ENCODE results near the gene TTC4. TPM values are rescaled to one million over a fixed set of nuclear protein-coding genes. Genes with fewer than 3 reads are reported as not detected.
A peak's percentile ranks its signal among the peaks of the same experiment; 100 is the strongest.

The TTC4 gene
- polyA plus RNA-seq, 4 donors = 11.9 to 21.1 (median 13.3) TPM

GRCh38 chr1:54680387-54680786 is 35.3 kb upstream of the TTC4 start:
- WGBS, 3 donors = 78 to 84% (median 82%) methylated on average over 8 of the region's 8 CpGs
- Histone ChIP-seq H3K4me3 (ENCODE audit: low read depth in 1 of 3, low read length in 3 of 3) (no peak overlapping the region), H3K9me3 (ENCODE audit: control insufficient read depth in 2 of 2, insufficient read depth in 1 of 2, low read depth in 1 of 2, low read length in 1 of 2) (no peaks in the 10 kb centered on the region), H3K27me3 (ENCODE audit: control insufficient read depth in 3 of 3, insufficient read depth in 3 of 3, low read length in 3 of 3) (no peaks in the 10 kb centered on the region), H3K4me1 (ENCODE audit: control insufficient read depth in 3 of 3, insufficient read depth in 2 of 3, low read depth in 1 of 3, low read length in 2 of 3) (peaks cover 0 to 9% (median 0%) of the 10 kb centered on the region in 3 donors), H3K36me3 (ENCODE audit: control insufficient read depth in 3 of 3, insufficient read depth in 2 of 3, low read depth in 1 of 3, low read length in 3 of 3) (peaks cover 0 to 32% (median 0%) of the 10 kb centered on the region in 3 donors), H3K27ac (ENCODE audit: low read depth in 1 of 3, low read length in 2 of 3) (no peak overlapping the region)
- FAIRE-seq = no peak
- DNase-seq = no peak

- H3K9me3 ChIP-seq (ENCODE audit: control insufficient read depth in 2 of 2, insufficient read depth in 1 of 2, low read depth in 1 of 2, low read length in 1 of 2) = no peaks in the 10 kb centered on the region
- H3K27me3 ChIP-seq (ENCODE audit: control insufficient read depth in 3 of 3, insufficient read depth in 3 of 3, low read length in 3 of 3) = no peaks in the 10 kb centered on the region
- peak; percentile 25 to 69 for DNase-seq
- H3K4me1 ChIP-seq (ENCODE audit: control insufficient read depth in 3 of 3, insufficient read depth in 2 of 3, low read depth in 1 of 3, low read length in 2 of 3) = peaks cover 0 to 9% (median 0%) of the 10 kb centered on the region in 3 donors
- no peak for FAIRE-seq
- no peak overlapping the region for H3K4me3 ChIP-seq (ENCODE audit: low read depth in 1 of 3, low read length in 3 of 3)
- peaks cover 0 to 42% (median 0%) of the 10 kb centered on the region in 3 donors for H3K36me3 ChIP-seq (ENCODE audit: control insufficient read depth in 3 of 3, insufficient read depth in 2 of 3, low read depth in 1 of 3, low read length in 3 of 3)
- no peak overlapping the region for H3K27ac ChIP-seq (ENCODE audit: low read depth in 1 of 3, low read length in 2 of 3)
Observed at GRCh38 chr1:54681358-54681757, 34.3 kb upstream of the TTC4 start.

GRCh38 chr1:54683453-54683852 is 32.2 kb upstream of the TTC4 start:
- H3K4me1 ChIP-seq (ENCODE audit: control insufficient read depth in 3 of 3, insufficient read depth in 2 of 3, low read depth in 1 of 3, low read length in 2 of 3) = peaks cover 0 to 9% (median 0%) of the 10 kb centered on the region in 3 donors
- H3K27me3 ChIP-seq (ENCODE audit: control insufficient read depth in 3 of 3, insufficient read depth in 3 of 3, low read length in 3 of 3) = no peaks in the 10 kb centered on the region
- WGBS, 3 donors = 83 to 87% (median 84%) methylated on average over 6 of the region's 6 CpGs
- H3K27ac ChIP-seq (ENCODE audit: low read depth in 1 of 3, low read length in 2 of 3) = no peak overlapping the region
- H3K4me3 ChIP-seq (ENCODE audit: low read depth in 1 of 3, low read length in 3 of 3) = no peak overlapping the region
- peaks cover 0 to 38% (median 0%) of the 10 kb centered on the region in 3 donors for H3K36me3 ChIP-seq (ENCODE audit: control insufficient read depth in 3 of 3, insufficient read depth in 2 of 3, low read depth in 1 of 3, low read length in 3 of 3)
- FAIRE-seq (no peak), DNase-seq (no peak)
- no peaks in the 10 kb centered on the region for H3K9me3 ChIP-seq (ENCODE audit: control insufficient read depth in 2 of 2, insufficient read depth in 1 of 2, low read depth in 1 of 2, low read length in 1 of 2)

- FAIRE-seq (no peak), DNase-seq (no peak)
- peaks cover 0 to 32% (median 0%) of the 10 kb centered on the region in 3 donors for H3K36me3 ChIP-seq (ENCODE audit: control insufficient read depth in 3 of 3, insufficient read depth in 2 of 3, low read depth in 1 of 3, low read length in 3 of 3)
- H3K9me3 ChIP-seq (ENCODE audit: control insufficient read depth in 2 of 2, insufficient read depth in 1 of 2, low read depth in 1 of 2, low read length in 1 of 2) = no peaks in the 10 kb centered on the region
- no peak overlapping the region for H3K4me3 ChIP-seq (ENCODE audit: low read depth in 1 of 3, low read length in 3 of 3)
- H3K27me3 ChIP-seq (ENCODE audit: control insufficient read depth in 3 of 3, insufficient read depth in 3 of 3, low read length in 3 of 3) = no peaks in the 10 kb centered on the region
- WGBS, 3 donors = 89 to 95% (median 90%) methylated on average over 4 of the region's 4 CpGs
- H3K27ac ChIP-seq (ENCODE audit: low read depth in 1 of 3, low read length in 2 of 3) = no peak overlapping the region
- peaks cover 0 to 8% (median 0%) of the 10 kb centered on the region in 3 donors for H3K4me1 ChIP-seq (ENCODE audit: control insufficient read depth in 3 of 3, insufficient read depth in 2 of 3, low read depth in 1 of 3, low read length in 2 of 3)
Observed at GRCh38 chr1:54685335-54685905, 30.2 kb upstream of the TTC4 start.

- peaks cover 0 to 30% (median 0%) of the 10 kb centered on the region in 3 donors for H3K36me3 ChIP-seq (ENCODE audit: control insufficient read depth in 3 of 3, insufficient read depth in 2 of 3, low read depth in 1 of 3, low read length in 3 of 3)
- H3K27me3 ChIP-seq (ENCODE audit: control insufficient read depth in 3 of 3, insufficient read depth in 3 of 3, low read length in 3 of 3) = no peaks in the 10 kb centered on the region
- H3K9me3 ChIP-seq (ENCODE audit: control insufficient read depth in 2 of 2, insufficient read depth in 1 of 2, low read depth in 1 of 2, low read length in 1 of 2) = no peaks in the 10 kb centered on the region
- no peak overlapping the region for H3K4me3 ChIP-seq (ENCODE audit: low read depth in 1 of 3, low read length in 3 of 3)
- no peak overlapping the region for H3K27ac ChIP-seq (ENCODE audit: low read depth in 1 of 3, low read length in 2 of 3)
- no peak for DNase-seq
- FAIRE-seq = no peak
- WGBS, 3 donors = 86 to 89% (median 88%) methylated on average over 8 to 11 of the region's 11 CpGs
- peaks cover 0 to under 1% (median 0%) of the 10 kb centered on the region in 3 donors for H3K4me1 ChIP-seq (ENCODE audit: control insufficient read depth in 3 of 3, insufficient read depth in 2 of 3, low read depth in 1 of 3, low read length in 2 of 3)
Observed at GRCh38 chr1:54686155-54686554, 29.5 kb upstream of the TTC4 start.

- FAIRE-seq (no peak), DNase-seq (no peak)
- Histone ChIP-seq H3K4me3 (ENCODE audit: low read depth in 1 of 3, low read length in 3 of 3) (no peak overlapping the region), H3K9me3 (ENCODE audit: control insufficient read depth in 2 of 2, insufficient read depth in 1 of 2, low read depth in 1 of 2, low read length in 1 of 2) (no peaks in the 10 kb centered on the region), H3K36me3 (ENCODE audit: control insufficient read depth in 3 of 3, insufficient read depth in 2 of 3, low read depth in 1 of 3, low read length in 3 of 3) (peaks cover 0 to 25% (median 0%) of the 10 kb centered on the region in 3 donors), H3K27me3 (ENCODE audit: control insufficient read depth in 3 of 3, insufficient read depth in 3 of 3, low read length in 3 of 3) (no peaks in the 10 kb centered on the region), H3K27ac (ENCODE audit: low read depth in 1 of 3, low read length in 2 of 3) (no peak overlapping the region), H3K4me1 (ENCODE audit: control insufficient read depth in 3 of 3, insufficient read depth in 2 of 3, low read depth in 1 of 3, low read length in 2 of 3) (no peaks in the 10 kb centered on the region)
- 82 to 96% (median 83%) methylated on average over 8 of the region's 8 CpGs for WGBS, 3 donors
Observed at GRCh38 chr1:54694771-54695170, 20.9 kb upstream of the TTC4 start.

- WGBS, 3 donors = 88 to 97% (median 93%) methylated on average over 14 to 15 of the region's 15 CpGs
Observed at GRCh38 chr1:54695221-54695620, 20.4 kb upstream of the TTC4 start.

GRCh38 chr1:54695764-54696163 is 19.9 kb upstream of the TTC4 start:
- WGBS, 3 donors = 82 to 92% (median 84%) methylated on average over 1 of the region's 1 CpG
- H3K36me3 ChIP-seq (ENCODE audit: control insufficient read depth in 3 of 3, insufficient read depth in 2 of 3, low read depth in 1 of 3, low read length in 3 of 3) = peaks cover 0 to 31% (median 0%) of the 10 kb centered on the region in 3 donors
- FAIRE-seq = no peak
- H3K4me3 ChIP-seq (ENCODE audit: low read depth in 1 of 3, low read length in 3 of 3) = no peak overlapping the region
- no peak overlapping the region for H3K27ac ChIP-seq (ENCODE audit: low read depth in 1 of 3, low read length in 2 of 3)
- no peaks in the 10 kb centered on the region for H3K9me3 ChIP-seq (ENCODE audit: control insufficient read depth in 2 of 2, insufficient read depth in 1 of 2, low read depth in 1 of 2, low read length in 1 of 2)
- no peak for DNase-seq
- no peaks in the 10 kb centered on the region for H3K27me3 ChIP-seq (ENCODE audit: control insufficient read depth in 3 of 3, insufficient read depth in 3 of 3, low read length in 3 of 3)
- H3K4me1 ChIP-seq (ENCODE audit: control insufficient read depth in 3 of 3, insufficient read depth in 2 of 3, low read depth in 1 of 3, low read length in 2 of 3) = no peaks in the 10 kb centered on the region

More at GRCh38 chr1:54695221-54695620, 20.4 kb upstream of the TTC4 start:
- FAIRE-seq (no peak), DNase-seq (no peak)
- no peak overlapping the region for H3K4me3 ChIP-seq (ENCODE audit: low read depth in 1 of 3, low read length in 3 of 3)
- no peaks in the 10 kb centered on the region for H3K4me1 ChIP-seq (ENCODE audit: control insufficient read depth in 3 of 3, insufficient read depth in 2 of 3, low read depth in 1 of 3, low read length in 2 of 3)
- no peak overlapping the region for H3K27ac ChIP-seq (ENCODE audit: low read depth in 1 of 3, low read length in 2 of 3)
- no peaks in the 10 kb centered on the region for H3K9me3 ChIP-seq (ENCODE audit: control insufficient read depth in 2 of 2, insufficient read depth in 1 of 2, low read depth in 1 of 2, low read length in 1 of 2)
- H3K36me3 ChIP-seq (ENCODE audit: control insufficient read depth in 3 of 3, insufficient read depth in 2 of 3, low read depth in 1 of 3, low read length in 3 of 3) = peaks cover 0 to 30% (median 0%) of the 10 kb centered on the region in 3 donors
- H3K27me3 ChIP-seq (ENCODE audit: control insufficient read depth in 3 of 3, insufficient read depth in 3 of 3, low read length in 3 of 3) = no peaks in the 10 kb centered on the region

- WGBS, 3 donors = 64 to 87% (median 76%) methylated on average over 3 of the region's 3 CpGs
Observed at GRCh38 chr1:54696262-54696661, 19.4 kb upstream of the TTC4 start.

More at GRCh38 chr1:54696262-54696661, 19.4 kb upstream of the TTC4 start:
- H3K4me3 ChIP-seq (ENCODE audit: low read depth in 1 of 3, low read length in 3 of 3) = no peak overlapping the region
- peaks cover 0 to 35% (median 0%) of the 10 kb centered on the region in 3 donors for H3K36me3 ChIP-seq (ENCODE audit: control insufficient read depth in 3 of 3, insufficient read depth in 2 of 3, low read depth in 1 of 3, low read length in 3 of 3)
- H3K9me3 ChIP-seq (ENCODE audit: control insufficient read depth in 2 of 2, insufficient read depth in 1 of 2, low read depth in 1 of 2, low read length in 1 of 2) = no peaks in the 10 kb centered on the region
- no peaks in the 10 kb centered on the region for H3K4me1 ChIP-seq (ENCODE audit: control insufficient read depth in 3 of 3, insufficient read depth in 2 of 3, low read depth in 1 of 3, low read length in 2 of 3)
- H3K27me3 ChIP-seq (ENCODE audit: control insufficient read depth in 3 of 3, insufficient read depth in 3 of 3, low read length in 3 of 3) = no peaks in the 10 kb centered on the region
- H3K27ac ChIP-seq (ENCODE audit: low read depth in 1 of 3, low read length in 2 of 3) = no peak overlapping the region
- no peak for DNase-seq
- FAIRE-seq = no peak
